ENCODE measurements around the gene STK32C. TPM values are rescaled to one million over a fixed set of nuclear protein-coding genes. Genes with fewer than 3 reads are reported as not detected.

Gene STK32C
- total and polyA plus RNA-seq, 4 donors = 5.1 to 22.0 (median 16.3) TPM

- H3K9me3 ChIP-seq (ENCODE audit: control insufficient read depth in 4 of 4, insufficient read depth in 3 of 4, low read length in 3 of 4) = no peaks in the 10 kb centered on the region
- ATAC-seq (ENCODE audit: insufficient read depth, low FRiP score) (no peak), DNase-seq (no peak)
- no peak overlapping the region for H3K27ac ChIP-seq (ENCODE audit: low read depth in 1 of 2, low read length in 1 of 2)
- TF ChIP-seq CTCF (IDR thresholded peaks at IDR 0.05; ENCODE audit: control extremely low read depth, extremely low read depth) = no peak
- no peaks in the 10 kb centered on the region for H3K36me3 ChIP-seq (ENCODE audit: control insufficient read depth in 4 of 4, insufficient read depth in 4 of 4, low read length in 4 of 4)
- H3K4me1 ChIP-seq (ENCODE audit: control insufficient read depth in 5 of 5, insufficient read depth in 5 of 5, low read length in 5 of 5) = no peaks in the 10 kb centered on the region
- H3K27me3 ChIP-seq (ENCODE audit: control insufficient read depth in 3 of 3, insufficient read depth in 3 of 3, low read length in 2 of 3) = no peaks in the 10 kb centered on the region
- no peak overlapping the region for H3K9ac ChIP-seq (ENCODE audit: insufficient read depth in 1 of 2, low read length in 2 of 2)
- no peak overlapping the region for H3K4me3 ChIP-seq
- WGBS, 2 donors = 91 to 95% methylated on average over 33 to 35 of the region's 35 CpGs
Observed at GRCh38 chr10:132198381-132199181, 109.2 kb downstream of the STK32C start.

- Histone ChIP-seq H3K4me3 (no peak overlapping the region), H3K36me3 (ENCODE audit: control insufficient read depth in 4 of 4, insufficient read depth in 4 of 4, low read length in 4 of 4) (no peaks in the 10 kb centered on the region), H3K27me3 (ENCODE audit: control insufficient read depth in 3 of 3, insufficient read depth in 3 of 3, low read length in 2 of 3) (no peaks in the 10 kb centered on the region), H3K9me3 (ENCODE audit: control insufficient read depth in 4 of 4, insufficient read depth in 3 of 4, low read length in 3 of 4) (no peaks in the 10 kb centered on the region), H3K9ac (ENCODE audit: insufficient read depth in 1 of 2, low read length in 2 of 2) (no peak overlapping the region), H3K27ac (ENCODE audit: low read depth in 1 of 2, low read length in 1 of 2) (no peak overlapping the region), H3K4me1 (ENCODE audit: control insufficient read depth in 5 of 5, insufficient read depth in 5 of 5, low read length in 5 of 5) (peaks cover 0 to under 1% (median 0%) of the 10 kb centered on the region in 5 donors)
- DNase-seq (no peak), ATAC-seq (ENCODE audit: insufficient read depth, low FRiP score) (no peak)
- WGBS, 2 donors = 88 to 91% methylated on average over 3 of the region's 3 CpGs
- TF ChIP-seq CTCF (IDR thresholded peaks at IDR 0.05; ENCODE audit: control extremely low read depth, extremely low read depth) = no peak
Observed at GRCh38 chr10:132198068-132198370, 109.7 kb downstream of the STK32C start.

- no peak for DNase-seq
- no peaks in the 10 kb centered on the region for H3K9me3 ChIP-seq (ENCODE audit: control insufficient read depth in 4 of 4, insufficient read depth in 3 of 4, low read length in 3 of 4)
- no peaks in the 10 kb centered on the region for H3K36me3 ChIP-seq (ENCODE audit: control insufficient read depth in 4 of 4, insufficient read depth in 4 of 4, low read length in 4 of 4)
- 82 to 86% methylated on average over 24 to 25 of the region's 25 CpGs for WGBS, 2 donors
- H3K4me3 ChIP-seq = no peak overlapping the region
- no peak overlapping the region for H3K27ac ChIP-seq (ENCODE audit: low read depth in 1 of 2, low read length in 1 of 2)
- H3K27me3 ChIP-seq (ENCODE audit: control insufficient read depth in 3 of 3, insufficient read depth in 3 of 3, low read length in 2 of 3) = no peaks in the 10 kb centered on the region
- no peak for ATAC-seq (ENCODE audit: insufficient read depth, low FRiP score)
- no peak for TF ChIP-seq CTCF (IDR thresholded peaks at IDR 0.05; ENCODE audit: control extremely low read depth, extremely low read depth)
- peaks cover 0 to 6% (median 4%) of the 10 kb centered on the region in 5 donors for H3K4me1 ChIP-seq (ENCODE audit: control insufficient read depth in 5 of 5, insufficient read depth in 5 of 5, low read length in 5 of 5)
- no peak overlapping the region for H3K9ac ChIP-seq (ENCODE audit: insufficient read depth in 1 of 2, low read length in 2 of 2)
Observed at GRCh38 chr10:132197271-132198067, 110.3 kb downstream of the STK32C start.
